Activated naive CD4-positive, alpha-beta T cell treated with anti-CD3 and anti-CD28 coated beads for 36 hours (primary cell): ENCODE data around the gene MYO5A. TPM values are rescaled to one million over a fixed set of nuclear protein-coding genes. Genes with fewer than 3 reads are reported as not detected.
A peak's percentile ranks its signal among the peaks of the same experiment; 100 is the strongest.
"Not testable (repeated sequence)": the region's sequence is repeated elsewhere in the genome, so short reads cannot be mapped to it uniquely, and the experiment has no call there.

Experiments used
- CTCF ChIA-PET: fragments of 350-600 bp; sonication (Branson Sonifier 250); formaldehyde crosslinking; loops from one replicate; lab custom pipeline; 2021; ENCODE audit warnings: antibody characterized with exemption; lab: Charles Lee
- DNase-seq: peaks from one replicate; pipeline ENCODE4 v3.0.0-alpha.2; 2020
- H3K27ac Mint-ChIP-seq: one replicate; pipeline ENCODE4 v1.8.0; 2021; ENCODE audit warnings: mild to moderate bottlenecking, mixed read lengths
- H3K27me3 Mint-ChIP-seq: one replicate; pipeline ENCODE4 v1.8.0; 2021; ENCODE audit warnings: low read depth, mixed read lengths
- H3K36me3 Mint-ChIP-seq: one replicate; pipeline ENCODE4 v1.8.0; 2021; ENCODE audit warnings: low read depth, mixed read lengths
- H3K4me1 Mint-ChIP-seq: one replicate; pipeline ENCODE4 v1.8.0; 2021; ENCODE audit warnings: low read depth, mixed read lengths
- H3K4me3 Mint-ChIP-seq: one replicate; pipeline ENCODE4 v1.8.0; 2021; ENCODE audit warnings: mild to moderate bottlenecking, moderate library complexity, mixed read lengths
- H3K9me3 Mint-ChIP-seq: one replicate; pipeline ENCODE4 v1.8.0; 2021; ENCODE audit warnings: mixed read lengths
- intact Hi-C: fragments of 100-400 bp; cut with micrococcal nuclease; formaldehyde crosslinking; loops from one replicate; pipeline ENCODE4 v1.15.1; 2023
- total RNA-seq, 2 experiments: library from RNA; stranded (reverse); gene quantifications; one replicate each; pipeline ENCODE4 v1.2.3, GENCODE V29; 2021

MYO5A gene
- total RNA-seq, 2 experiments from 2014 or later = 13.2 to 13.7 TPM

DNA sequence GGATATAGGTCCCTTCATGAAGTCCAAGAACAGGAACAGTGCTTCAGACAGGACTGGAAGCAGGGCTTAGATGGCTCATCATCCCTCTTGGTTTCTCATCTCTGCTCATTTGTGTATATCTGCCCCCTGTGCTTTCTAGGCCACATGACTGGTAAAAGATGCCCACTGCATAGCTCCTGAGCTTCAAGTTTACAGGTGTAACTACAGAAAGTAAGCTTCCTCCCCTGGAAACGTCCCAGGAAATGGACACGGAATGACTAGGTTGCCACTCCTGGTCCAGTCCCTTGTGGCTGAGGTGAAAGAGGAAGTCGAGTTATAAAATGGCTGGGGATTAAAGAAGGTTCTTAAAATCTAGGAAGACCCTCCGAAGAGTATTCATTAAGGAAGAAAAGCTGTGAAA lies 32.5 kb downstream of the MYO5A start:
- H3K4me1 Mint-ChIP-seq = peaks cover 13% of the 10 kb centered on the region
- no peaks in the 10 kb centered on the region for H3K9me3 Mint-ChIP-seq
- H3K27me3 Mint-ChIP-seq = no peaks in the 10 kb centered on the region
- intact Hi-C loops = loop anchor here (1.0 to 2.0 kb wide), 2 partner anchors 13 to 63 kb away; no protein-coding TSS in a partner anchor
- H3K36me3 Mint-ChIP-seq = no peaks in the 10 kb centered on the region
- H3K4me3 Mint-ChIP-seq = no peak overlapping the region
- H3K27ac Mint-ChIP-seq = no peak overlapping the region
- no peak for DNase-seq
- CTCF ChIA-PET = interaction anchor here (1.2 kb wide), 1 partner anchor 29 kb away, joined by 6 read pairs; no protein-coding TSS in a partner anchor

GRCh38 chr15:52495125-52495524 lies 33.6 kb downstream of the MYO5A start:
- Mint-ChIP-seq H3K36me3 (no peaks in the 10 kb centered on the region), H3K9me3 (no peaks in the 10 kb centered on the region), H3K4me1 (peaks cover 16% of the 10 kb centered on the region), H3K27ac (no peak overlapping the region), H3K27me3 (no peaks in the 10 kb centered on the region), H3K4me3 (no peak overlapping the region)
- CTCF ChIA-PET = no interaction called here
- intact Hi-C loops = no loop called here
- no peak for DNase-seq

- CTCF ChIA-PET = no interaction called here
- no peaks in the 10 kb centered on the region for H3K27me3 Mint-ChIP-seq
- H3K4me3 Mint-ChIP-seq = no peak overlapping the region
- H3K27ac Mint-ChIP-seq = no peak overlapping the region
- DNase-seq = no peak
- intact Hi-C loops = no loop called here
- H3K4me1 Mint-ChIP-seq = peaks cover 24% of the 10 kb centered on the region
- no peaks in the 10 kb centered on the region for H3K9me3 Mint-ChIP-seq
- H3K36me3 Mint-ChIP-seq = no peaks in the 10 kb centered on the region
Measured at GRCh38 chr15:52493968-52494367, 34.7 kb downstream of the MYO5A start.

- Mint-ChIP-seq H3K4me1 (peaks cover 36% of the 10 kb centered on the region), H3K27me3 (no peaks in the 10 kb centered on the region), H3K27ac (no peak overlapping the region), H3K36me3 (no peaks in the 10 kb centered on the region), H3K9me3 (no peaks in the 10 kb centered on the region), H3K4me3 (no peak overlapping the region)
- CTCF ChIA-PET = no interaction called here
- DNase-seq = no peak
- intact Hi-C loops = no loop called here
Measured at GRCh38 chr15:52492132-52492531, 36.5 kb downstream of the MYO5A start.

DNA sequence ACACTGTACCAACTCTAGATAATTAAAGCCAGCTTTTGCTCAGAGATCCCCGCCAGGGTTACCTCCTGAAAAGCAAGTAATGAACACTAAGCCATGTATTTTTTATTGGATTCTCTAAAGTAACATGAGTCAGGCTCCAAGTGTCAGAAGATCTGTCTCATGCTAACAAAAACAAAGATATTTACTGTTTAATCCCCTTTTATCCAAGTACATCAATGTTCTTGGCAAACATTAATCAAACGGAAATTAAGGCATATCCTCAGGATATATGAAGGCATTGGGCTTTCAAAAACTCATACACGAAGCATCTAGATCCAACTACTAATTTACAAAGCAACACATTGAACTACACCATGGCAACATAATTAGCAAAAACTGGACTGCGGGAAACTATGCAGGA lies 37.2 kb downstream of the MYO5A start:
- Mint-ChIP-seq H3K27me3 (no peaks in the 10 kb centered on the region), H3K9me3 (no peaks in the 10 kb centered on the region), H3K27ac (no peak overlapping the region), H3K4me3 (no peak overlapping the region), H3K36me3 (no peaks in the 10 kb centered on the region), H3K4me1 (peaks cover 33% of the 10 kb centered on the region)
- CTCF ChIA-PET = no interaction called here
- DNase-seq = no peak
- intact Hi-C loops = no loop called here

GRCh38 chr15:52489430-52489829 lies 39.2 kb downstream of the MYO5A start:
- H3K4me1 Mint-ChIP-seq = peaks cover 30% of the 10 kb centered on the region
- intact Hi-C loops, H3K27me3 Mint-ChIP-seq, H3K4me3 Mint-ChIP-seq, H3K27ac Mint-ChIP-seq, CTCF ChIA-PET, H3K9me3 Mint-ChIP-seq, H3K36me3 Mint-ChIP-seq: not testable (repeated sequence)
- peak; percentile 18 for DNase-seq

- peaks cover 31% of the 10 kb centered on the region for H3K4me1 Mint-ChIP-seq
- no peaks in the 10 kb centered on the region for H3K36me3 Mint-ChIP-seq
- CTCF ChIA-PET = no interaction called here
Measured at GRCh38 chr15:52488830-52489229, 39.9 kb downstream of the MYO5A start.

GRCh38 chr15:52486003-52486996 lies 42.4 kb downstream of the MYO5A start:
- H3K36me3 Mint-ChIP-seq = no peaks in the 10 kb centered on the region
- CTCF ChIA-PET = no interaction called here
- no peak for DNase-seq
- H3K27me3 Mint-ChIP-seq = no peaks in the 10 kb centered on the region
- H3K4me1 Mint-ChIP-seq = peaks cover 56% of the 10 kb centered on the region
- no peak overlapping the region for H3K4me3 Mint-ChIP-seq
- no peak overlapping the region for H3K27ac Mint-ChIP-seq
- no peaks in the 10 kb centered on the region for H3K9me3 Mint-ChIP-seq
- intact Hi-C loops = no loop called here

More at GRCh38 chr15:52488830-52489229, 39.9 kb downstream of the MYO5A start:
- DNase-seq = no peak
- no peaks in the 10 kb centered on the region for H3K9me3 Mint-ChIP-seq
- H3K27me3 Mint-ChIP-seq = no peaks in the 10 kb centered on the region
- intact Hi-C loops = no loop called here
- no peak overlapping the region for H3K27ac Mint-ChIP-seq
- no peak overlapping the region for H3K4me3 Mint-ChIP-seq

DNA sequence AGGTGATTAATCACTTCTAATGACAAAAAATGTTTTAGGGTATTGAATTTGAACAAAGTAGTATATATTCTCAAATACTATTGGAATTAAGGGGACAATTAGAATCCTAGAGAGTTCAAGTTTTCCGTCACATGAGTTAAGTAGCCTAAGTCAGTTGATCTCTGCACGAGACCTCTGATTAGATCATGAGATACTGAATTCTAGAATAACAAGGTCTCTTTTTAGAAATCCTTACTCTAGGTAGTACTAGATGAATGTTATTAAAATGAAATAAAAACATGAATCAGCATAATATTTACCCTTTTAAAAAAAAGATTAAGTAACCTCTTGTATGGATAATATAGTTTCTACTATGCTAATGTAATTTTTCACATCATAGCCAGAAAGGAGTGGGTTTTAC lies 43.4 kb downstream of the MYO5A start:
- CTCF ChIA-PET = no interaction called here
- no peak overlapping the region for H3K27ac Mint-ChIP-seq
- intact Hi-C loops = no loop called here
- no peak for DNase-seq
- no peaks in the 10 kb centered on the region for H3K27me3 Mint-ChIP-seq
- H3K4me3 Mint-ChIP-seq = no peak overlapping the region
- H3K4me1 Mint-ChIP-seq = peaks cover 63% of the 10 kb centered on the region
- no peaks in the 10 kb centered on the region for H3K36me3 Mint-ChIP-seq
- H3K9me3 Mint-ChIP-seq = no peaks in the 10 kb centered on the region

DNA sequence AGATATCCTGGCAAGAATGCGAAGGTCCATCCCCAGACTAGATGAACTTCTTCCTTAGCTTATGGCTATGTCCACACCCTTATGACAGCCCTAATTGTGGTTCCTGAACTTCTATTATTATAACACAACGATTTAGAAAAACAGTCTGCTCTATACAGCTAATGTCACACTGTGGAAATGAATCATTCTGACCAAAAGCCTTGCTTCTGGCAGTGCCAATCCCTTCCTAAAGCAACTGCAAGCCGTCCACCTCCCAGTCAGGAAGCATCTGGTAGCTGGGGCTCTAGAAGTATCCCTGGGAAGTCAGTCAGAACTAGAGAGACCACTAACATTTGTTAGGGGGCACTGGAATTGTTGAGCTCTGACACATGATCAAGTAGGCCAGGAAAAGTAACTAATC lies 45.0 kb downstream of the MYO5A start:
- Mint-ChIP-seq H3K4me3 (no peak overlapping the region), H3K4me1 (peaks cover 59% of the 10 kb centered on the region), H3K9me3 (no peaks in the 10 kb centered on the region), H3K27me3 (no peaks in the 10 kb centered on the region), H3K27ac (no peak overlapping the region), H3K36me3 (no peaks in the 10 kb centered on the region)
- CTCF ChIA-PET = no interaction called here
- intact Hi-C loops = loop anchor here (1.0 to 2.0 kb wide), 2 partner anchors 13 to 75 kb away; no protein-coding TSS in a partner anchor
- no peak for DNase-seq

DNA sequence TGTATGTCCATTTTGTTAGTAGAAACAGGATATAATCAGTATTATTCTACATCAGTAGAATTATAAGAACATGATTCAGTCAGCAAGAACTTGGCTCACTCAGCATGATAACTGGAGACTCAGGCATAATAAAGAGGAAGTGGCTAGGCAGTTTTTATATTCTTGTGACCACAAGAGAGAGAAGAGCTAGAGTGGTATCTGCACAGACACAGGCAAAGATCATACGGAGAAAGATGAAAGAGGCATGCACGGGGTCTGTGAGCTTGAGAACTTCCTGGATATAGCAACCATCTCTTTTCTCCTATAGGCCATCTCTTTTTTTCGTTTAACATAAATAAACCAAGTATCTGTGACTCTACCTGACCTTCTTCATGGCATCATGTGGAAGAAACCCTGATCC lies 46.8 kb downstream of the MYO5A start:
- peak; percentile 55 for DNase-seq
- CTCF ChIA-PET = interaction anchor here (0.6 kb wide), 1 partner anchor 60 kb away, joined by 3 read pairs; no protein-coding TSS in a partner anchor
- intact Hi-C loops = loop anchor here (2.0 kb wide), 1 partner anchor 77 kb away; no protein-coding TSS in a partner anchor
- Mint-ChIP-seq H3K9me3 (no peaks in the 10 kb centered on the region), H3K27me3 (no peaks in the 10 kb centered on the region), H3K4me1 (peaks cover 47% of the 10 kb centered on the region), H3K36me3 (no peaks in the 10 kb centered on the region), H3K4me3 (no peak overlapping the region), H3K27ac (no peak overlapping the region)

GRCh38 chr15:52480990-52481389 lies 47.7 kb downstream of the MYO5A start:
- H3K9me3 Mint-ChIP-seq = no peaks in the 10 kb centered on the region
- DNase-seq = no peak
- H3K27ac Mint-ChIP-seq = no peak overlapping the region
- H3K36me3 Mint-ChIP-seq = no peaks in the 10 kb centered on the region
- CTCF ChIA-PET = interaction anchor here (0.6 to 1.4 kb wide), 4 partner anchors 14 to 102 kb away, joined by 3 to 11 read pairs (median 4); no protein-coding TSS in a partner anchor
- H3K4me1 Mint-ChIP-seq = peaks cover 44% of the 10 kb centered on the region
- H3K27me3 Mint-ChIP-seq = no peaks in the 10 kb centered on the region
- H3K4me3 Mint-ChIP-seq = no peak overlapping the region
- intact Hi-C loops = no loop called here
